ENCODE data around the gene GPC3.

DNA sequence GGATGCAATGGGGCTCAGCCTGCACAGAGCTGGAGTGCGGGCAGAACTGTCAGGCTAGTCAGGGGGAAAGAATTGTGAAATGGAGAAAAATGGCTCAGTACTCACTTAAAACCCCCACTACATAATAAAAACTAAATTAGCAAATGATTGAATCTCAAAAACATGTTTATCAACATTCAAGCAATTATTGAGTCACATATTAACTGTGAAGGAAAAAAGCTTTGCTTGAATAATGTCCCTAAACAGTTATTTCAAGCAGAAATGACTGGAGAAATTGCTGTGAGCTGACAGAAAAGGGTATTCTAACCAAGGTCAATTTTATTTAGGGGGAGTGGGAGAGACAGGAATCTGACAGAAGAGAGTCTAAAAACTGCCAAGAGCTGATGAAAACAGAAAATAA, 37.4 kb downstream of the GPC3 start:
- TF ChIP-seq, protein P1, sequence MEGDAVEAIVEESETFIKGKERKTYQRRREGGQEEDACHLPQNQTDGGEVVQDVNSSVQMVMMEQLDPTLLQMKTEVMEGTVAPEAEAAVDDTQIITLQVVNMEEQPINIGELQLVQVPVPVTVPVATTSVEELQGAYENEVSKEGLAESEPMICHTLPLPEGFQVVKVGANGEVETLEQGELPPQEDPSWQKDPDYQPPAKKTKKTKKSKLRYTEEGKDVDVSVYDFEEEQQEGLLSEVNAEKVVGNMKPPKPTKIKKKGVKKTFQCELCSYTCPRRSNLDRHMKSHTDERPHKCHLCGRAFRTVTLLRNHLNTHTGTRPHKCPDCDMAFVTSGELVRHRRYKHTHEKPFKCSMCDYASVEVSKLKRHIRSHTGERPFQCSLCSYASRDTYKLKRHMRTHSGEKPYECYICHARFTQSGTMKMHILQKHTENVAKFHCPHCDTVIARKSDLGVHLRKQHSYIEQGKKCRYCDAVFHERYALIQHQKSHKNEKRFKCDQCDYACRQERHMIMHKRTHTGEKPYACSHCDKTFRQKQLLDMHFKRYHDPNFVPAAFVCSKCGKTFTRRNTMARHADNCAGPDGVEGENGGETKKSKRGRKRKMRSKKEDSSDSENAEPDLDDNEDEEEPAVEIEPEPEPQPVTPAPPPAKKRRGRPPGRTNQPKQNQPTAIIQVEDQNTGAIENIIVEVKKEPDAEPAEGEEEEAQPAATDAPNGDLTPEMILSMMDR (IDR thresholded peaks at IDR 0.05; ENCODE audit: extremely low read depth in 1 of 2, insufficient read depth in 1 of 2, low read depth in 1 of 2, low read length in 2 of 2) = no peak
- TF ChIP-seq POLR2A (IDR thresholded peaks at IDR 0.05; ENCODE audit: low read depth, low read length) = no peak
- TF ChIP-seq EZH2 (IDR thresholded peaks at IDR 0.05; ENCODE audit: borderline replicate concordance, low read depth, low read length, severe bottlenecking) = no peak
- TF ChIP-seq JUN (IDR thresholded peaks at IDR 0.05; ENCODE audit: borderline replicate concordance, insufficient read depth, insufficient read length, low read depth) = no peak
- TF ChIP-seq GATA2 (IDR thresholded peaks at IDR 0.05; ENCODE audit: insufficient read depth, insufficient read length, low read depth, low read length) = no peak
- TF ChIP-seq POLR2AphosphoS5 (IDR thresholded peaks at IDR 0.05; ENCODE audit: insufficient read depth, low read depth, low read length) = no peak
- TF ChIP-seq MYC (IDR thresholded peaks at IDR 0.05; ENCODE audit: low read depth, low read length) = no peak
